ENCODE measurements around the gene CXCR6. TPM values are rescaled to one million over a fixed set of nuclear protein-coding genes. Genes with fewer than 3 reads are reported as not detected.
A peak's percentile ranks its signal among the peaks of the same experiment; 100 is the strongest.

The CXCR6 gene
- polyA plus RNA-seq, 1 donor from 2014 or later, result 0.69 TPM

DNA sequence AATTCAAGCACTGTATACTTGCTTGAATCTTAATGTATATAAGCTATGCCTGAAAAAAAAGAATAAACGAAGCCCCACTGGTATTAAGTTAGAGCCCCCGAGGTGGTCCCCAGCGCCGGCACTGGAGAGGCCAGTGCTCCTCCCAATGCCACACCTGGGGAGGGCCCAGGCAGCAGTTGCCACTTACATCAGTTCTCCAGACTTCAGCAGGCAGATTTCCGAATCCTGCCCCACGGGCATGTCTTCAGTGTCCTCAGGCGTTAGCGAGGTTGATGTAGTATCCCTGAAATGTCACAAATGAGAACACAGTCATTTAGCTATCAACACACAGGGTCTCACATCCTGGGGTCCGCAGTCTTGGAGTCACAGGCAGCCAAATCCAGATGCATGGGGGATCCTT lies 7.0 kb upstream of the CXCR6 start:
- H3K9me3 Mint-ChIP-seq, result no peaks in the 10 kb centered on the region

DNA sequence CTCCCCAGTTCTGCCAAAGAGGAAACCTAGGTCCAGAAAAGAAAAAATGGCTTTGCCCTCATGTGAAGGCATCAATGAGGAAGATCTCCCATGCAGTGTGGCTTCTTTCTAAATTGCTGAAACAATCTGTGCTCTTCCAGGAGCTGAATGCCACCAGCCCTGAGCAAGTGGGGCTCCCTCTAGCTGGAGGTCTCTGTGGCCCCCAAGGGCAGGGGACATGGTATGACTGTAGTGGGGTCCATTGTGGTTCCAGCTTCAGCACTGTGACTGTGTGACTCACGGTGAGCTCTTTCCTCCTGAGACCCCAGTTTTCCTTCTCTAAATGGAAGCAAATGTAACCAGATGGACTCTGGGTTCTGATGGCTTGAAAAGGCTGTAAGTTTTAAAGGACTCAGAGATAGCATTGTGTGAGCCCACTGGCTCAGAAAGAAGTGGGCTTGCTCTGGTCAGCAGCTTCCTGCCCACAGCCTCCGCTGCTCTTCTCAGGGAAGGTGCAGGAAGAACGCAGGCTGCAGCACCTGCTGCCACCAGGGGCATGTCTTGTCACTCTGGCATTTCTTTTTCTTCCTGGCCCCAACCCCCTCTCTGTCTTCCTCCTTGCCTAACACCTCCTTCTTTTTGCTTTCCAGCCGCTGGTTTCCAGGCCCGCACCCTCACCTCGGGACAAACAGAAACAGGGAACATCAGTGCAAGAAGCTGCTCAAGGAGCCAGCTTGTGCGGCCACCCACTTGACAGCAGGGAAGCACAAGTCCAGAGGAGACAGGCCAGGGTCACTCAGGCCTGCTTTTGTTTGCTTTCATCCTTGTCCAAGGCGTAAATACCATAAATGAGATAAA lies 5.8 kb upstream of the CXCR6 start:
- peaks cover 0 to 6% (median 2%) of the 10 kb centered on the region in 3 donors for H3K4me1 Mint-ChIP-seq
- H3K27me3 Mint-ChIP-seq, result no peaks in the 10 kb centered on the region
- no peak overlapping the region for H3K27ac Mint-ChIP-seq
- H3K36me3 Mint-ChIP-seq, result peaks cover 11% of the 10 kb centered on the region
- no peak overlapping the region for H3K4me3 Mint-ChIP-seq
- no peaks in the 10 kb centered on the region for H3K9me3 Mint-ChIP-seq

More for the DNA sequence above, 7.0 kb upstream of the CXCR6 start:
- H3K27ac Mint-ChIP-seq, result no peak overlapping the region
- peaks cover 11% of the 10 kb centered on the region for H3K36me3 Mint-ChIP-seq
- H3K4me1 Mint-ChIP-seq, result peaks cover 0 to 6% (median 2%) of the 10 kb centered on the region in 3 donors
- no peaks in the 10 kb centered on the region for H3K27me3 Mint-ChIP-seq
- H3K4me3 Mint-ChIP-seq, result no peak overlapping the region

- no peaks in the 10 kb centered on the region for H3K27me3 Mint-ChIP-seq
- no peak overlapping the region for H3K27ac Mint-ChIP-seq
- peaks cover 0 to 6% (median 2%) of the 10 kb centered on the region in 3 donors for H3K4me1 Mint-ChIP-seq
- H3K9me3 Mint-ChIP-seq, result no peaks in the 10 kb centered on the region
- peaks cover 11% of the 10 kb centered on the region for H3K36me3 Mint-ChIP-seq
- no peak overlapping the region for H3K4me3 Mint-ChIP-seq
These were observed 5.2 kb upstream of the CXCR6 start for GRCh38 chr3:45938043-45938435.

DNA sequence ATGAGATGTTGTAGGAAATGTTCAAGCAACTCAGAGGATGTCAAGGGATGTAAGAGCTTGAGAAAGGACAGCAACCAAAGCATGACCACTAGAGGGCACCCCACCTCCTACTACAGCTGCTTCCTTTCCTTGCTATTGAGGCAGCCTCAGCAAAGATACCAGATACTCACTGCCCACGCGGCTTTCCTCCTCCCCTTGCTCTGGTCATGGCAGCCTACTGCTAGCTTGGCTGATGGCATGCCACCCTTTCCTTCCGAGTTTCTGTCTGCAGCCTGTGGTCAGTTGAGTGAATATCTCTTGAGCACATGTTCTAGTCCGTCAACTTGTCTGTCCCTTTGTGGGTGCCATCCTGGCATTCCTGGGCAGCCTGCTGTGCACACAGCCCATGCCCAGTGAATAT lies 4.4 kb upstream of the CXCR6 start:
- H3K9me3 Mint-ChIP-seq, result no peaks in the 10 kb centered on the region
- H3K4me1 Mint-ChIP-seq, result peaks cover 0 to 6% (median 2%) of the 10 kb centered on the region in 3 donors
- H3K27me3 Mint-ChIP-seq, result no peaks in the 10 kb centered on the region
- no peak overlapping the region for H3K27ac Mint-ChIP-seq
- peaks cover 10% of the 10 kb centered on the region for H3K36me3 Mint-ChIP-seq
- no peak overlapping the region for H3K4me3 Mint-ChIP-seq

GRCh38 chr3:45939341-45939771 lies 3.9 kb upstream of the CXCR6 start:
- H3K27ac Mint-ChIP-seq, result no peak overlapping the region
- H3K4me3 Mint-ChIP-seq, result no peak overlapping the region
- H3K27me3 Mint-ChIP-seq, result no peaks in the 10 kb centered on the region
- peaks cover 9% of the 10 kb centered on the region for H3K36me3 Mint-ChIP-seq
- H3K9me3 Mint-ChIP-seq, result no peaks in the 10 kb centered on the region
- peaks cover 0 to 6% (median 2%) of the 10 kb centered on the region in 3 donors for H3K4me1 Mint-ChIP-seq

DNA sequence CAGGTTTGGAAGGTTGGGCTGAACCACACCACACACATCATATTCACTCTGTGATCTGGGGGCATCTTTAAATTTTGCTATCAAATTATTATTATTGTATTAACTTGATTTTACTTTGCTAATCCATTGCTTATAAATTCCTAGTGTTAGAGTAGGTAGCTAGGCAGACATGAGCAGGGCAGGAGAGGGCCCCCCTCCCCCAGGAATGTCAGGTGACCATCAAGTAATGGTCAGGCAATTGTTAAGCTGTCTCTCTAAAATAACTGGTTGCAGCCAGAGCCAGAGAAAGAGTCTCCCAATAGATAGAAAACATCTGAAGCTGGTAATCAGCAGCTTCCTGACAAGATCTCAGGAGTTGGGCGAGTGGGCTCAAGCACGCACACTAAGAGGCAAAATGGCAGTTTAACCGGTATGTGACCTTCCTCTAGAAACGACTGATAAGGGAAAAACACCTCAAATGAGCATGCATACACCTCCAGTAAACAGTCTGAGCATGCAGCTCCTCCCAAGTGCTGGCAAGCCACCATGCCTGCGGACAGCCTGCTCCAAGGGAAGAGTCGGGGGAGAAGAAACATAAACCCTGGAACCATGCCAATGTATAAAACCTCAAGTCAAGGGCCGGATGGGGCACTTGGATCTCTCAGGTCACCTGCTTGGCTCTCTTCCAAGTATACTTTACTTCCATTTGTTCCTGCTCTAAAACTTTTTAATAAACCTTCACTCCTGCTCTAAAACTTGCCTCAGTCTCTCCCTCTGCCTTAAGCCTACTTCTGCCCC lies 3.1 kb upstream of the CXCR6 start:
- no peaks in the 10 kb centered on the region for H3K27me3 Mint-ChIP-seq
- no peaks in the 10 kb centered on the region for H3K9me3 Mint-ChIP-seq
- peaks cover 0 to 6% (median 2%) of the 10 kb centered on the region in 3 donors for H3K4me1 Mint-ChIP-seq
- no peak overlapping the region for H3K27ac Mint-ChIP-seq
- H3K36me3 Mint-ChIP-seq, result peaks cover 9% of the 10 kb centered on the region
- no peak overlapping the region for H3K4me3 Mint-ChIP-seq

DNA sequence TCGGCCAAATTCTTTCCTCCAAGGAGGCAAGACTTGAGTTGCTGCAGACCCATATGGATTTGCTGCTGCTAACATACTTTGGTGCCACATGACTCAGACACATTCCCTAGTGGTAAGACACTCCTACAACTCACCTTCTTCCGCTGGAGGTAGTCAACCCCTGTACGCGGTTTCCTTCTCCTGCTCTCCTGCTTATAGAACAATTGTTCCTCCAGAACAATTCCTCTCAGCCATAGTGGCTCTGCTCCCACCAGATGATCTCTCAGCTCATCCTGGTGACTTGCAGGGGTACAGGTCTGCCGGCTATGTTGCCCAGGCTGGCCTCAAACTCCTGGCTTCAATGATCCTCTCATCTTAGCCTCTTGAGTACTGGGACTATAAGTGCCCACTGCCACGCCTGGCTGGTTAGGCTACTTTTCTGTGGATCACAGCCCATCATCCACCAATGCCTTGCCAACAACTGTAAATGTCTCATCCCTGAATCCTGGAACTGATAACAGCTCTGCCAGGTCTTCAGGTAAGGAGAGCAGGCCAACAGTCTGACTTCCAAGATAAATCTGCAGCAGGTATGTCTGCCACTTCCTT lies 2.4 kb upstream of the CXCR6 start:
- Mint-ChIP-seq H3K4me1 (peaks cover 0 to 6% (median 2%) of the 10 kb centered on the region in 3 donors), H3K27me3 (no peaks in the 10 kb centered on the region), H3K36me3 (peaks cover 6% of the 10 kb centered on the region), H3K9me3 (no peaks in the 10 kb centered on the region), H3K4me3 (no peak overlapping the region), H3K27ac (no peak overlapping the region)

DNA sequence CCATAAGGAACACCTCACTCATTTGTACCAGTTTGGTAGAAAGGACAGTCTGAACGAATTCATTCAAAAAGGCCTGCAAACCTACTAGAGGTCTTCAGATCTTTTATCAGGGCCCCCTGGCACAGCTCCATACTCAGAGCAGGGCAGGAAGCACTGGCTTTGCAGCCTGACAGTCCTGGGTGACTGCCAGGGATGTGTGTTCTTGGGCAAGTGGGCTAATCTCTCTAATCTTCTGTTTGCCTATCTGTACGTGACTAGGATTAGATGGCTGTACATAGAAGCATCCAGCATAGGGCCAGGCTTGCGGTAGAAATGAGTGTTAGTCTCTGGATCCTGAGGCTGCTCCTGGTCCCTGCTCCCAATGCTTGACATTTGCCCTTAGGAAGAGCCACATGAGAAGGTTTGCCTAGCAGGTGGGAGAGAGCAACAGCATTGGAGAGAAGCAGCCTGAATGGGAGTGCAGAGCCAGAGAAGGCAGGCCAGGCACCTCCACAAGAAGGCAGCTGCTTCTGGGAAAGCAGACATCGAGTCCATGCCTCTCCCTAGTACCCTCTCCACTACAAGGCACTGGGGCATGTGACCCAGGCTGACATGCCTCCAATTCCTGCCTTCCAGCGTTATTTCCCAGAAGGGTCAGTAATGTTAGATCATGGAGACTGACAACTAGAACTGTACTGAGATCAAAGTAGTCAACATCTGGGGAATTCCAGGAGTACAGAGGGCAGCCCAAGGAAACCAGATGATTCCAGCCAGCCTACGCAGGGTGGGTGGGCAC lies 1.0 kb upstream of the CXCR6 start:
- H3K4me1 Mint-ChIP-seq, result peaks cover 0 to 6% (median 2%) of the 10 kb centered on the region in 3 donors
- no peaks in the 10 kb centered on the region for H3K9me3 Mint-ChIP-seq
- H3K27ac Mint-ChIP-seq, result no peak overlapping the region
- H3K36me3 Mint-ChIP-seq, result peaks cover 6% of the 10 kb centered on the region
- H3K4me3 Mint-ChIP-seq, result no peak overlapping the region
- H3K27me3 Mint-ChIP-seq, result no peaks in the 10 kb centered on the region

DNA sequence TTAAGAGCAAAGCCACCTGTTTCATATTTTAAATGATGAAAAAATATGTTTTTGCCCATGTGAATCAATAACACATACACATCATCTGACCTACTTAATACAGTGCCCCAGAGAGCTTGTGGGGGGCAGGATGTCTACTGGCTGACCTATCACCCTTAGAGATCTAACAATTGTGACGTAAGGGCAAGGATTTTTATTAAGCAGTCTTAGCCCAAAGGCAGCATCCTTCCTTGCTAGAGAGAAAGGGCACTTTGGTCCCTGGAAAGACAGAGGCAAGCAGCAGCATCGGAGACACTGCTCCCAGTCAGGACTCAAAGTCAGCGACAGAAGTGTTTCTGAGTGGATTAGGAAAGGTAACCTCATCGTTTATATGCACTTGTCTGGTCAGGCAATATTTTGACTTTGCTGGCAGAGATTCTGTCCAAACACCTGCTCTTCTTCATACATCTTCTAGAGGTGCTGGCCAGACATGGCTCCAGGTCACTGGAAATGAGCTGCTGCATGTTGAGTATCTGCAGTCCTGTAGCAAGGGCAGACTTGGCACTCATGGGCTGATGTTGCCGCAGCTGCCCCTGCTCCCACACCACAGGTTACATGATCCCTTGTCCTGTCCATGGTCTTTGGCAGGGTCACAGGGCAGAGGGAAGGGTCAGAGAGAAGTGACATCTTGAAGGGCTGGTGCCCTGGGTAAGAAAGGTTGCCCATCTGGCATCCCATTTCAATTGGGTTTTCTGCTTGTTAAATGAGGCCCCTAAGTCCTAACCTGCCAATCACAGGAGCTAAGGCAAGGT lies 1.8 kb downstream of the CXCR6 start:
- H3K4me1 Mint-ChIP-seq, result peaks cover 0 to under 1% (median 0%) of the 10 kb centered on the region in 3 donors
- H3K27me3 Mint-ChIP-seq, result no peaks in the 10 kb centered on the region
- H3K36me3 Mint-ChIP-seq, result peaks cover 9% of the 10 kb centered on the region
- no peak overlapping the region for H3K4me3 Mint-ChIP-seq
- H3K27ac Mint-ChIP-seq, result no peak overlapping the region
- H3K9me3 Mint-ChIP-seq, result no peaks in the 10 kb centered on the region

DNA sequence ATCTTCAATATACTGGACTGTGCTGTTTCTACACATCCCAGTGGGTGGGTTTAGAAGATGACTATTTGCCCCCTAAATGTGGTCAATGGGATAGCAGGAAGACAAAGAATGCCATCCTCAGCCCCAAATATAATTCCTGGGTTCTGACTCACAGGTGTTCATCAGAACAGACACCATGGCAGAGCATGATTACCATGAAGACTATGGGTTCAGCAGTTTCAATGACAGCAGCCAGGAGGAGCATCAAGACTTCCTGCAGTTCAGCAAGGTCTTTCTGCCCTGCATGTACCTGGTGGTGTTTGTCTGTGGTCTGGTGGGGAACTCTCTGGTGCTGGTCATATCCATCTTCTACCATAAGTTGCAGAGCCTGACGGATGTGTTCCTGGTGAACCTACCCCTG lies 3.0 kb downstream of the CXCR6 start:
- H3K4me3 Mint-ChIP-seq, result no peak overlapping the region
- H3K9me3 Mint-ChIP-seq, result no peaks in the 10 kb centered on the region
- H3K27me3 Mint-ChIP-seq, result no peaks in the 10 kb centered on the region
- H3K36me3 Mint-ChIP-seq, result peaks cover 7% of the 10 kb centered on the region
- no peak overlapping the region for H3K27ac Mint-ChIP-seq
- no peaks in the 10 kb centered on the region for H3K4me1 Mint-ChIP-seq

DNA sequence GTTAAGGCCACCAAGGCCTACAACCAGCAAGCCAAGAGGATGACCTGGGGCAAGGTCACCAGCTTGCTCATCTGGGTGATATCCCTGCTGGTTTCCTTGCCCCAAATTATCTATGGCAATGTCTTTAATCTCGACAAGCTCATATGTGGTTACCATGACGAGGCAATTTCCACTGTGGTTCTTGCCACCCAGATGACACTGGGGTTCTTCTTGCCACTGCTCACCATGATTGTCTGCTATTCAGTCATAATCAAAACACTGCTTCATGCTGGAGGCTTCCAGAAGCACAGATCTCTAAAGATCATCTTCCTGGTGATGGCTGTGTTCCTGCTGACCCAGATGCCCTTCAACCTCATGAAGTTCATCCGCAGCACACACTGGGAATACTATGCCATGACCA lies 3.6 kb downstream of the CXCR6 start:
- peaks cover 7% of the 10 kb centered on the region for H3K36me3 Mint-ChIP-seq
- no peak overlapping the region for H3K27ac Mint-ChIP-seq
- H3K4me1 Mint-ChIP-seq, result no peaks in the 10 kb centered on the region
- no peaks in the 10 kb centered on the region for H3K9me3 Mint-ChIP-seq
- H3K4me3 Mint-ChIP-seq, result no peak overlapping the region
- H3K27me3 Mint-ChIP-seq, result no peaks in the 10 kb centered on the region

GRCh38 chr3:45947361-45947760 lies 4.1 kb downstream of the CXCR6 start:
- H3K4me1 Mint-ChIP-seq, result no peaks in the 10 kb centered on the region
- H3K9me3 Mint-ChIP-seq, result no peaks in the 10 kb centered on the region
- no peak overlapping the region for H3K27ac Mint-ChIP-seq
- no peak overlapping the region for H3K4me3 Mint-ChIP-seq
- peaks cover 7% of the 10 kb centered on the region for H3K36me3 Mint-ChIP-seq
- H3K27me3 Mint-ChIP-seq, result no peaks in the 10 kb centered on the region

DNA sequence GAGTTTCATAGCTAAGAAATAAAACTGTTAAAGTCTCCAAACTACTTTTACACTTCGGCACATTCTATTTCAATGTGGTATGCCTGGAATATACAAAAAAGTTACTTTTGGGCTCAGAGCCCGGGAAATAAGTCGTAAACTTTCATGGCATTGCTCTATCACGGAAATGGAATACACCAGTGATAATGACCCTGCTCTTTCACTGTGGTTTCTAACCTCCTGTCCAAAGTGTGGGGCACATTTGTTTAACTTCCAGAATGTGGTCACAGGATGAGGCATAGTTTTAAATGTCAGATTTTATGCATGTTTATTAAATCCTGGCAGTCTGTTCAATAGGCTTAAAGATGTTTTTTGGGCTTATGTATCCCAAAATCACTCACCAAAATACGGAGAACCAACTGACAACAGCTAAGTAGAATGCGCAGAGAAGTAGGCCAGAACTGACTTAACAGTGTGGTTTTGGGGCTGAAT lies 5.1 kb downstream of the CXCR6 start:
- Mint-ChIP-seq H3K27ac (peak overlapping the region in 1 of 3 donors; percentile 57), H3K4me3 (peak overlapping the region in 1 of 4 donors; percentile 17), H3K4me1 (no peaks in the 10 kb centered on the region), H3K36me3 (peaks cover 7% of the 10 kb centered on the region), H3K27me3 (no peaks in the 10 kb centered on the region), H3K9me3 (no peaks in the 10 kb centered on the region)

- no peak overlapping the region for H3K4me3 Mint-ChIP-seq
- no peaks in the 10 kb centered on the region for H3K27me3 Mint-ChIP-seq
- no peaks in the 10 kb centered on the region for H3K9me3 Mint-ChIP-seq
- H3K4me1 Mint-ChIP-seq, result no peaks in the 10 kb centered on the region
- H3K27ac Mint-ChIP-seq, result peak overlapping the region in 1 of 3 donors; percentile 57
- peaks cover 7% of the 10 kb centered on the region for H3K36me3 Mint-ChIP-seq
These were observed 5.6 kb downstream of the CXCR6 start for GRCh38 chr3:45948881-45949280.

Data from IgD-negative memory B cell (primary cell).